Measurements from ENCODE around the gene ZSCAN16.
"Not testable (repeated sequence)": the region's sequence is repeated elsewhere in the genome, so short reads cannot be mapped to it uniquely, and the experiment has no call there.

Gene ZSCAN16

GRCh38 chr6:28105245-28105639 is 19.2 kb upstream of the ZSCAN16 start:
- ATAC-seq (replicated peaks; ENCODE audit: extremely low read depth, poor library complexity, severe bottlenecking), result no peak
- peak overlapping the region; percentile 93 for H3K27ac Mint-ChIP-seq (ENCODE audit: low read depth)
- no peak for DNase-seq (ENCODE audit: low spot score in 2 of 2)
- H3K4me3 Mint-ChIP-seq, result peak overlapping the region; percentile 87
- H3K27me3 Mint-ChIP-seq, result peaks cover 20% of the 10 kb centered on the region
- peaks cover 5% of the 10 kb centered on the region for H3K36me3 Mint-ChIP-seq (ENCODE audit: insufficient read depth)
- H3K9me3 Mint-ChIP-seq, result no peaks in the 10 kb centered on the region
- H3K4me1 Mint-ChIP-seq, result peaks cover 11% of the 10 kb centered on the region

DNA sequence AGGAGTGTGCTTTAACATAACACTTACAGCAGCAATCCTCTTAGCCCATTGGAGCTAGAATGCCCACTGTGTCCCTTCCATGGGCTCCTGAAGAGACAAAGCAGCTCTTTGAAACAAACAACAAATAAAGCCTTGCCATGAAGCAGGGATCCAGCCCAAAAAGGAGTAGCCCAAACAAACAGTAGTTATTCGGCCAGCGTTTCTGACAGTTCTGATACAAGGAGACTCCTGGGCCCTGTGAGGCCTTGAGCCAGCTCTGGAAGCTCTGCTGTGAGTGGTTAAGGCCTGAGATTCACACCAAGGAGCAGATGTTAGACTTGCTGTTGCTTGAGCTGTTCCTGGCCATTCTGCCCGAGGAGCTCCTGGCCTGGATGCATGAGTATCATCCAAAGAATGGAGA is 16.9 kb upstream of the ZSCAN16 start:
- Mint-ChIP-seq H3K27me3 (peaks cover 8% of the 10 kb centered on the region), H3K36me3 (ENCODE audit: insufficient read depth) (peaks cover 6% of the 10 kb centered on the region), H3K9me3 (no peaks in the 10 kb centered on the region), H3K4me3 (no peak overlapping the region), H3K27ac (ENCODE audit: low read depth) (no peak overlapping the region), H3K4me1 (peaks cover 11% of the 10 kb centered on the region)
- ATAC-seq (replicated peaks; ENCODE audit: extremely low read depth, poor library complexity, severe bottlenecking), result no peak
- no peak for DNase-seq (ENCODE audit: low spot score in 2 of 2)

- ATAC-seq (replicated peaks; ENCODE audit: extremely low read depth, poor library complexity, severe bottlenecking), result no peak
- no peak overlapping the region for H3K27ac Mint-ChIP-seq (ENCODE audit: low read depth)
- H3K4me3 Mint-ChIP-seq, result no peak overlapping the region
- H3K9me3 Mint-ChIP-seq, result no peaks in the 10 kb centered on the region
- H3K27me3 Mint-ChIP-seq, result peaks cover 8% of the 10 kb centered on the region
- H3K36me3 Mint-ChIP-seq (ENCODE audit: insufficient read depth), result peaks cover 9% of the 10 kb centered on the region
- H3K4me1 Mint-ChIP-seq, result no peaks in the 10 kb centered on the region
- DNase-seq (ENCODE audit: low spot score in 2 of 2), result no peak
Observed at GRCh38 chr6:28111964-28112363, 12.4 kb upstream of the ZSCAN16 start.

- Mint-ChIP-seq H3K4me1 (no peaks in the 10 kb centered on the region), H3K4me3 (no peak overlapping the region), H3K9me3 (no peaks in the 10 kb centered on the region), H3K27ac (ENCODE audit: low read depth) (no peak overlapping the region), H3K27me3 (no peaks in the 10 kb centered on the region), H3K36me3 (ENCODE audit: insufficient read depth) (peaks cover 25% of the 10 kb centered on the region)
- ATAC-seq (replicated peaks; ENCODE audit: extremely low read depth, poor library complexity, severe bottlenecking) (no peak), DNase-seq (ENCODE audit: low spot score in 2 of 2) (no peak)
Observed at GRCh38 chr6:28115799-28116198, 8.6 kb upstream of the ZSCAN16 start.

GRCh38 chr6:28117386-28118050 is 6.9 kb upstream of the ZSCAN16 start:
- Mint-ChIP-seq H3K9me3 (no peaks in the 10 kb centered on the region), H3K27me3 (no peaks in the 10 kb centered on the region), H3K4me1 (no peaks in the 10 kb centered on the region), H3K27ac (ENCODE audit: low read depth) (no peak overlapping the region), H3K36me3 (ENCODE audit: insufficient read depth) (peaks cover 26% of the 10 kb centered on the region), H3K4me3 (no peak overlapping the region)
- no peak for ATAC-seq (replicated peaks; ENCODE audit: extremely low read depth, poor library complexity, severe bottlenecking)
- DNase-seq (ENCODE audit: low spot score in 2 of 2), result no peak

DNA sequence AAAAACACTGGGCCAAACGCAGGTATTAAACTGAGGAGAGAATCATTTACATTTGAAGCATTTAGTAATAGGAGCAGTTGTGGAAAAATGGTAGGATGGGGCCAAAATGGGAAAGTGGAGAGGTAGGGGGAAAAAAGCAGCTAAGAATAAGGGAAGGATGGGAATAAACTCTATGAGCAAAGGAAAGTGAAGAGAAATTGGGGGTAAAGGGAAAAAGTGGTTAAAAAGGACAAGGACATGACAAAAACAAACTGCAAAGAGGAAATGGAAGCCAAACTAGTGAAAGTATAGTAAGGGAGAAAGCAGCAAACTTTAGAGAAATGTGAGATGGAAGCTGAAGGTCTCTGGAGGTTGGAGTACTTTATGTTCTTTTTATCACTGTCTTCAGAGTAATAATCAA is 6.2 kb upstream of the ZSCAN16 start:
- peaks cover 28% of the 10 kb centered on the region for H3K36me3 Mint-ChIP-seq (ENCODE audit: insufficient read depth)
- H3K4me3 Mint-ChIP-seq, result no peak overlapping the region
- no peak for ATAC-seq (replicated peaks; ENCODE audit: extremely low read depth, poor library complexity, severe bottlenecking)
- H3K4me1 Mint-ChIP-seq, result peaks cover 2% of the 10 kb centered on the region
- no peaks in the 10 kb centered on the region for H3K9me3 Mint-ChIP-seq
- H3K27me3 Mint-ChIP-seq, result no peaks in the 10 kb centered on the region
- no peak overlapping the region for H3K27ac Mint-ChIP-seq (ENCODE audit: low read depth)
- no peak for DNase-seq (ENCODE audit: low spot score in 2 of 2)

- Mint-ChIP-seq H3K27ac (ENCODE audit: low read depth) (no peak overlapping the region), H3K4me1 (peaks cover 29% of the 10 kb centered on the region), H3K9me3 (no peaks in the 10 kb centered on the region), H3K36me3 (ENCODE audit: insufficient read depth) (peaks cover 42% of the 10 kb centered on the region), H3K27me3 (no peaks in the 10 kb centered on the region), H3K4me3 (no peak overlapping the region)
- DNase-seq (ENCODE audit: low spot score in 2 of 2) (no peak), ATAC-seq (replicated peaks; ENCODE audit: extremely low read depth, poor library complexity, severe bottlenecking) (no peak)
Observed at GRCh38 chr6:28121876-28122275, 2.5 kb upstream of the ZSCAN16 start.

- not testable (repeated sequence) for H3K27me3 Mint-ChIP-seq; H3K9me3 Mint-ChIP-seq; H3K4me3 Mint-ChIP-seq; ATAC-seq (replicated peaks; ENCODE audit: extremely low read depth, poor library complexity, severe bottlenecking); H3K27ac Mint-ChIP-seq (ENCODE audit: low read depth); DNase-seq (ENCODE audit: low spot score in 2 of 2)
- Mint-ChIP-seq H3K4me1 (peaks cover 32% of the 10 kb centered on the region), H3K36me3 (ENCODE audit: insufficient read depth) (peaks cover 42% of the 10 kb centered on the region)
Observed at GRCh38 chr6:28122283-28122682, 2.1 kb upstream of the ZSCAN16 start.

GRCh38 chr6:28124971-28125353 is 553 bp downstream of the ZSCAN16 start:
- DNase-seq (ENCODE audit: low spot score in 2 of 2), result no peak
- H3K4me1 Mint-ChIP-seq, result peaks cover 45% of the 10 kb centered on the region
- H3K27me3 Mint-ChIP-seq, result no peaks in the 10 kb centered on the region
- peak overlapping the region; percentile 88 for H3K4me3 Mint-ChIP-seq
- no peaks in the 10 kb centered on the region for H3K9me3 Mint-ChIP-seq
- peaks cover 41% of the 10 kb centered on the region for H3K36me3 Mint-ChIP-seq (ENCODE audit: insufficient read depth)
- peak overlapping the region; percentile 91 for H3K27ac Mint-ChIP-seq (ENCODE audit: low read depth)
- ATAC-seq (replicated peaks; ENCODE audit: extremely low read depth, poor library complexity, severe bottlenecking), result peak; percentile 71

GRCh38 chr6:28125401-28125800 is 992 bp downstream of the ZSCAN16 start:
- Mint-ChIP-seq H3K4me1 (peaks cover 45% of the 10 kb centered on the region), H3K27me3 (no peaks in the 10 kb centered on the region), H3K9me3 (no peaks in the 10 kb centered on the region), H3K27ac (ENCODE audit: low read depth) (peak overlapping the region; percentile 91), H3K4me3 (peak overlapping the region; percentile 88), H3K36me3 (ENCODE audit: insufficient read depth) (peaks cover 40% of the 10 kb centered on the region)
- DNase-seq (ENCODE audit: low spot score in 2 of 2) (no peak), ATAC-seq (replicated peaks; ENCODE audit: extremely low read depth, poor library complexity, severe bottlenecking) (peak; percentile 5)

DNA sequence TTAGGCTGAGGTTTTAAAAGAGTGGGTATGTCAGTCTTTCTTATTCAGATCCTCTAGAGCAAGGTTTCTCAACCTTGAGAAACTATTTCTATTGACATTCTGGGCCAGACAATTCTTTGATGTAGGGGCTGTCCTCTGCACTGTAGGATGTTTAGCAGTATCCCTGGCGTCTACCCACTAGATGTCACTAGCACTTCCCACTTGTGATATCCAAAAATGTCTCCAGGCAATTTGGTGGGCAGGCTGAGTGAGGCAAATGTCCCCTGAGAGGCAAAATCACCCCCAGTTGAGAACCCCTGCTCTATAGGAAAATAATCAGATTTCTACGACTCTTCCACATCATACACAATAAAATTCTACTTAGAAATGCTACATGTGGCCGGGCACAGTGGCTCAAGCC is 9.6 kb downstream of the ZSCAN16 start:
- peaks cover 60% of the 10 kb centered on the region for H3K4me1 Mint-ChIP-seq
- no peak overlapping the region for H3K4me3 Mint-ChIP-seq
- DNase-seq (ENCODE audit: low spot score in 2 of 2), result no peak
- H3K36me3 Mint-ChIP-seq (ENCODE audit: insufficient read depth), result peaks cover 28% of the 10 kb centered on the region
- H3K27ac Mint-ChIP-seq (ENCODE audit: low read depth), result no peak overlapping the region
- H3K27me3 Mint-ChIP-seq, result no peaks in the 10 kb centered on the region
- no peak for ATAC-seq (replicated peaks; ENCODE audit: extremely low read depth, poor library complexity, severe bottlenecking)
- no peaks in the 10 kb centered on the region for H3K9me3 Mint-ChIP-seq

- Mint-ChIP-seq H3K27ac (ENCODE audit: low read depth) (no peak overlapping the region), H3K36me3 (ENCODE audit: insufficient read depth) (peaks cover 21% of the 10 kb centered on the region), H3K4me3 (no peak overlapping the region), H3K9me3 (no peaks in the 10 kb centered on the region), H3K27me3 (no peaks in the 10 kb centered on the region), H3K4me1 (peaks cover 53% of the 10 kb centered on the region)
- DNase-seq (ENCODE audit: low spot score in 2 of 2) (no peak), ATAC-seq (replicated peaks; ENCODE audit: extremely low read depth, poor library complexity, severe bottlenecking) (no peak)
Observed at GRCh38 chr6:28134716-28135115, 10.3 kb downstream of the ZSCAN16 start.

GRCh38 chr6:28135393-28135792 is 11.0 kb downstream of the ZSCAN16 start:
- DNase-seq (ENCODE audit: low spot score in 2 of 2) (no peak), ATAC-seq (replicated peaks; ENCODE audit: extremely low read depth, poor library complexity, severe bottlenecking) (no peak)
- peak overlapping the region; percentile 97 for H3K4me3 Mint-ChIP-seq
- H3K27ac Mint-ChIP-seq (ENCODE audit: low read depth), result peak overlapping the region; percentile 100
- H3K27me3 Mint-ChIP-seq, result no peaks in the 10 kb centered on the region
- no peaks in the 10 kb centered on the region for H3K9me3 Mint-ChIP-seq
- H3K36me3 Mint-ChIP-seq (ENCODE audit: insufficient read depth), result peaks cover 17% of the 10 kb centered on the region
- H3K4me1 Mint-ChIP-seq, result peaks cover 56% of the 10 kb centered on the region
